Stimulated activated memory B cell treated with anti-CD40 and anti-IgM and Interleukin-4, amounts not matched to agents 10 μg/mL and 1 μg/mL and 100 μg/mL, for 72 hours (primary cell): ENCODE data around the gene CPVL.

ENCODE experiments used
- ATAC-seq: fragments of 150-1000 bp; cut with Tn5 transposase; 2 replicates; pipeline ENCODE4 v1.10.0; 2021
- H3K27ac Mint-ChIP-seq: one replicate; pipeline ENCODE4 v1.8.0; 2022; ENCODE audit warnings: mild to moderate bottlenecking, mixed read lengths
- H3K27me3 Mint-ChIP-seq: one replicate; pipeline ENCODE4 v1.8.0; 2022; ENCODE audit warnings: mixed read lengths
- H3K36me3 Mint-ChIP-seq: one replicate; pipeline ENCODE4 v1.8.0; 2022; ENCODE audit warnings: mixed read lengths
- H3K4me1 Mint-ChIP-seq: one replicate; pipeline ENCODE4 v1.8.0; 2022; ENCODE audit warnings: mixed read lengths
- H3K4me3 Mint-ChIP-seq: one replicate; pipeline ENCODE4 v1.8.0; 2022; ENCODE audit warnings: mild to moderate bottlenecking, moderate library complexity, mixed read lengths
- H3K9me3 Mint-ChIP-seq: one replicate; pipeline ENCODE4 v1.8.0; 2022; ENCODE audit warnings: mixed read lengths

CPVL gene

GRCh38 chr7:28984631-28985030 is 161.7 kb downstream of the CPVL start:
- Mint-ChIP-seq H3K4me3 (no peak overlapping the region), H3K9me3 (no peaks in the 10 kb centered on the region), H3K27ac (no peak overlapping the region), H3K4me1 (no peaks in the 10 kb centered on the region), H3K36me3 (no peaks in the 10 kb centered on the region), H3K27me3 (peaks cover 51% of the 10 kb centered on the region)
- ATAC-seq = no peak

- H3K27ac Mint-ChIP-seq = no peak overlapping the region
- no peak for ATAC-seq
- H3K4me1 Mint-ChIP-seq = no peaks in the 10 kb centered on the region
- H3K4me3 Mint-ChIP-seq = no peak overlapping the region
- peaks cover 54% of the 10 kb centered on the region for H3K27me3 Mint-ChIP-seq
- no peaks in the 10 kb centered on the region for H3K9me3 Mint-ChIP-seq
- H3K36me3 Mint-ChIP-seq = no peaks in the 10 kb centered on the region
These were observed 162.1 kb downstream of the CPVL start for GRCh38 chr7:28984217-28984616.

GRCh38 chr7:28983396-28984190 is 162.7 kb downstream of the CPVL start:
- Mint-ChIP-seq H3K27ac (no peak overlapping the region), H3K9me3 (no peaks in the 10 kb centered on the region), H3K4me3 (no peak overlapping the region), H3K36me3 (no peaks in the 10 kb centered on the region), H3K4me1 (no peaks in the 10 kb centered on the region), H3K27me3 (peaks cover 50% of the 10 kb centered on the region)
- no peak for ATAC-seq

GRCh38 chr7:28981161-28981465 is 165.2 kb downstream of the CPVL start:
- no peak overlapping the region for H3K4me3 Mint-ChIP-seq
- no peaks in the 10 kb centered on the region for H3K9me3 Mint-ChIP-seq
- H3K27me3 Mint-ChIP-seq = peaks cover 28% of the 10 kb centered on the region
- no peaks in the 10 kb centered on the region for H3K4me1 Mint-ChIP-seq
- no peaks in the 10 kb centered on the region for H3K36me3 Mint-ChIP-seq
- ATAC-seq = no peak
- no peak overlapping the region for H3K27ac Mint-ChIP-seq

- Mint-ChIP-seq H3K36me3 (no peaks in the 10 kb centered on the region), H3K4me3 (no peak overlapping the region), H3K27me3 (peaks cover 23% of the 10 kb centered on the region), H3K9me3 (no peaks in the 10 kb centered on the region), H3K4me1 (no peaks in the 10 kb centered on the region), H3K27ac (no peak overlapping the region)
- ATAC-seq = no peak
These were observed 165.7 kb downstream of the CPVL start for GRCh38 chr7:28980451-28981160.

- ATAC-seq = no peak
- Mint-ChIP-seq H3K9me3 (no peaks in the 10 kb centered on the region), H3K4me3 (no peak overlapping the region), H3K4me1 (no peaks in the 10 kb centered on the region), H3K36me3 (no peaks in the 10 kb centered on the region), H3K27me3 (peaks cover 23% of the 10 kb centered on the region), H3K27ac (no peak overlapping the region)
These were observed 166.6 kb downstream of the CPVL start for GRCh38 chr7:28979776-28980175.

GRCh38 chr7:28977881-28978280 is 168.5 kb downstream of the CPVL start:
- Mint-ChIP-seq H3K27ac (no peak overlapping the region), H3K4me3 (no peak overlapping the region), H3K4me1 (no peaks in the 10 kb centered on the region), H3K27me3 (peaks cover 23% of the 10 kb centered on the region), H3K9me3 (peaks cover 10% of the 10 kb centered on the region), H3K36me3 (no peaks in the 10 kb centered on the region)
- ATAC-seq = no peak

- Mint-ChIP-seq H3K36me3 (no peaks in the 10 kb centered on the region), H3K27me3 (peaks cover 20% of the 10 kb centered on the region), H3K27ac (no peak overlapping the region), H3K4me1 (no peaks in the 10 kb centered on the region), H3K9me3 (peaks cover 16% of the 10 kb centered on the region), H3K4me3 (no peak overlapping the region)
- ATAC-seq = no peak
These were observed 170.3 kb downstream of the CPVL start for GRCh38 chr7:28976022-28976421.

GRCh38 chr7:28973591-28973990 is 172.7 kb downstream of the CPVL start:
- H3K27me3 Mint-ChIP-seq = peaks cover 2% of the 10 kb centered on the region
- no peak overlapping the region for H3K4me3 Mint-ChIP-seq
- no peaks in the 10 kb centered on the region for H3K36me3 Mint-ChIP-seq
- peaks cover 22% of the 10 kb centered on the region for H3K9me3 Mint-ChIP-seq
- no peak overlapping the region for H3K27ac Mint-ChIP-seq
- no peaks in the 10 kb centered on the region for H3K4me1 Mint-ChIP-seq
- ATAC-seq = no peak

GRCh38 chr7:28964056-28964455 is 182.3 kb downstream of the CPVL start:
- Mint-ChIP-seq H3K27ac (no peak overlapping the region), H3K36me3 (no peaks in the 10 kb centered on the region), H3K4me1 (no peaks in the 10 kb centered on the region), H3K27me3 (peaks cover 22% of the 10 kb centered on the region), H3K4me3 (no peak overlapping the region), H3K9me3 (no peaks in the 10 kb centered on the region)
- ATAC-seq = no peak

- peaks cover 35% of the 10 kb centered on the region for H3K27me3 Mint-ChIP-seq
- H3K4me1 Mint-ChIP-seq = peaks cover 8% of the 10 kb centered on the region
- H3K4me3 Mint-ChIP-seq = no peak overlapping the region
- ATAC-seq = no peak
- no peak overlapping the region for H3K27ac Mint-ChIP-seq
- no peaks in the 10 kb centered on the region for H3K9me3 Mint-ChIP-seq
- H3K36me3 Mint-ChIP-seq = no peaks in the 10 kb centered on the region
These were observed 184.4 kb downstream of the CPVL start for GRCh38 chr7:28961972-28962371.

GRCh38 chr7:28960071-28960840 is 186.1 kb downstream of the CPVL start:
- peaks cover 46% of the 10 kb centered on the region for H3K27me3 Mint-ChIP-seq
- no peak overlapping the region for H3K27ac Mint-ChIP-seq
- H3K36me3 Mint-ChIP-seq = no peaks in the 10 kb centered on the region
- ATAC-seq = no peak
- no peak overlapping the region for H3K4me3 Mint-ChIP-seq
- peaks cover 13% of the 10 kb centered on the region for H3K4me1 Mint-ChIP-seq
- H3K9me3 Mint-ChIP-seq = no peaks in the 10 kb centered on the region

- ATAC-seq = no peak
- H3K4me3 Mint-ChIP-seq = no peak overlapping the region
- no peak overlapping the region for H3K27ac Mint-ChIP-seq
- H3K9me3 Mint-ChIP-seq = no peaks in the 10 kb centered on the region
- H3K4me1 Mint-ChIP-seq = peaks cover 15% of the 10 kb centered on the region
- H3K36me3 Mint-ChIP-seq = no peaks in the 10 kb centered on the region
- H3K27me3 Mint-ChIP-seq = peaks cover 58% of the 10 kb centered on the region
These were observed 187.4 kb downstream of the CPVL start for GRCh38 chr7:28958980-28959347.

- peaks cover 59% of the 10 kb centered on the region for H3K27me3 Mint-ChIP-seq
These were observed 187.9 kb downstream of the CPVL start, which contains the start of gene TRIL for GRCh38 chr7:28958235-28958979. TRIL (minus strand) TSS chr7:28958330; CDS start chr7:28958046, 284 bp downstream.

GRCh38 chr7:28957751-28958234 is 188.5 kb downstream of the CPVL start:
- Mint-ChIP-seq H3K4me1 (peaks cover 15% of the 10 kb centered on the region), H3K36me3 (no peaks in the 10 kb centered on the region), H3K27me3 (peaks cover 64% of the 10 kb centered on the region), H3K27ac (no peak overlapping the region), H3K4me3 (no peak overlapping the region), H3K9me3 (no peaks in the 10 kb centered on the region)
- no peak for ATAC-seq

More at GRCh38 chr7:28958235-28958979, 187.9 kb downstream of the CPVL start, which contains the start of gene TRIL:
- H3K9me3 Mint-ChIP-seq = no peaks in the 10 kb centered on the region
- ATAC-seq = no peak
- H3K27ac Mint-ChIP-seq = no peak within 1 kb of the TSS
- H3K4me1 Mint-ChIP-seq = peaks cover 15% of the 10 kb centered on the region
- no peaks in the 10 kb centered on the region for H3K36me3 Mint-ChIP-seq
- H3K4me3 Mint-ChIP-seq = peak within 1 kb of the TSS; percentile 27
